Activated T-helper 17 cell treated with anti-CD3 and anti-CD28 coated beads, Interleukin-2, amount 50 U/mL, for 72 hours (primary cell): ENCODE measurements around the gene BMP2K. TPM values are rescaled to one million over a fixed set of nuclear protein-coding genes. Genes with fewer than 3 reads are reported as not detected.
"Not testable (repeated sequence)": the region's sequence is repeated elsewhere in the genome, so short reads cannot be mapped to it uniquely, and the experiment has no call there.

Experiments used
- ATAC-seq: fragments of 150-1000 bp; cut with Tn5 transposase; replicated peaks from 2 replicates; pipeline ENCODE4 v1.10.0; 2021; ENCODE audit warnings: mild to moderate bottlenecking, moderate library complexity
- H3K27ac Mint-ChIP-seq: one replicate; pipeline ENCODE4 v1.8.0; 2022; ENCODE audit warnings: mixed read lengths
- H3K27me3 Mint-ChIP-seq: one replicate; pipeline ENCODE4 v1.8.0; 2022; ENCODE audit warnings: mixed read lengths
- H3K36me3 Mint-ChIP-seq: one replicate; pipeline ENCODE4 v1.8.0; 2022; ENCODE audit warnings: low read depth, mild to moderate bottlenecking, mixed read lengths
- H3K4me1 Mint-ChIP-seq: one replicate; pipeline ENCODE4 v1.8.0; 2022; ENCODE audit warnings: mixed read lengths
- H3K4me3 Mint-ChIP-seq: one replicate; pipeline ENCODE4 v1.8.0; 2022; ENCODE audit warnings: mild to moderate bottlenecking, mixed read lengths
- H3K9me3 Mint-ChIP-seq: one replicate; pipeline ENCODE4 v1.8.0; 2022; ENCODE audit warnings: mixed read lengths
- total RNA-seq, 2 donors: library from RNA; stranded (reverse); gene quantifications; one replicate each; pipeline ENCODE4 v1.2.3, GENCODE V29; 2022

Gene BMP2K
- total RNA-seq, 2 donors from 2014 or later = 10.2 to 13.9 TPM

GRCh38 chr4:78774417-78774816 is 1.7 kb upstream of the BMP2K start:
- H3K27ac Mint-ChIP-seq = peak overlapping the region; percentile 89
- H3K27me3 Mint-ChIP-seq = no peaks in the 10 kb centered on the region
- peak overlapping the region; percentile 84 for H3K4me3 Mint-ChIP-seq
- no peaks in the 10 kb centered on the region for H3K4me1 Mint-ChIP-seq
- no peaks in the 10 kb centered on the region for H3K9me3 Mint-ChIP-seq
- H3K36me3 Mint-ChIP-seq = peaks cover 6% of the 10 kb centered on the region
- ATAC-seq = no peak

- Mint-ChIP-seq H3K9me3 (no peaks in the 10 kb centered on the region), H3K36me3 (peaks cover 6% of the 10 kb centered on the region), H3K27me3 (no peaks in the 10 kb centered on the region), H3K27ac (peak overlapping the region; percentile 89), H3K4me3 (peak overlapping the region; percentile 84), H3K4me1 (no peaks in the 10 kb centered on the region)
- peak; percentile 79 for ATAC-seq
Measured at GRCh38 chr4:78775303-78776078, 659 bp upstream of the BMP2K start.

- Mint-ChIP-seq H3K4me1 (no peaks in the 10 kb centered on the region), H3K9me3 (no peaks in the 10 kb centered on the region)
Measured at GRCh38 chr4:78776729-78777575, 802 bp downstream of the BMP2K start.

GRCh38 chr4:78777576-78777940 is 1.4 kb downstream of the BMP2K start:
- Mint-ChIP-seq H3K9me3 (no peaks in the 10 kb centered on the region), H3K4me1 (no peaks in the 10 kb centered on the region), H3K27ac (peak overlapping the region; percentile 76), H3K4me3 (peak overlapping the region; percentile 82), H3K36me3 (peaks cover 6% of the 10 kb centered on the region), H3K27me3 (no peaks in the 10 kb centered on the region)
- no peak for ATAC-seq

More at GRCh38 chr4:78776729-78777575, 802 bp downstream of the BMP2K start:
- peak overlapping the region; percentile 76 for H3K27ac Mint-ChIP-seq
- H3K4me3 Mint-ChIP-seq = peak overlapping the region; percentile 82
- H3K36me3 Mint-ChIP-seq = peaks cover 6% of the 10 kb centered on the region
- peak; percentile 73 for ATAC-seq
- H3K27me3 Mint-ChIP-seq = no peaks in the 10 kb centered on the region

GRCh38 chr4:78778530-78778929 is 2.4 kb downstream of the BMP2K start:
- no peak for ATAC-seq
- peaks cover 6% of the 10 kb centered on the region for H3K36me3 Mint-ChIP-seq
- no peaks in the 10 kb centered on the region for H3K4me1 Mint-ChIP-seq
- no peaks in the 10 kb centered on the region for H3K9me3 Mint-ChIP-seq
- no peaks in the 10 kb centered on the region for H3K27me3 Mint-ChIP-seq
- no peak overlapping the region for H3K4me3 Mint-ChIP-seq
- H3K27ac Mint-ChIP-seq = no peak overlapping the region

GRCh38 chr4:78779280-78779679 is 3.1 kb downstream of the BMP2K start:
- no peak overlapping the region for H3K4me3 Mint-ChIP-seq
- peaks cover 6% of the 10 kb centered on the region for H3K36me3 Mint-ChIP-seq
- H3K27me3 Mint-ChIP-seq = no peaks in the 10 kb centered on the region
- no peak overlapping the region for H3K27ac Mint-ChIP-seq
- H3K4me1 Mint-ChIP-seq = no peaks in the 10 kb centered on the region
- H3K9me3 Mint-ChIP-seq = no peaks in the 10 kb centered on the region
- ATAC-seq = no peak

GRCh38 chr4:78780093-78780492 is 3.9 kb downstream of the BMP2K start:
- H3K27ac Mint-ChIP-seq = no peak overlapping the region
- peaks cover 6% of the 10 kb centered on the region for H3K36me3 Mint-ChIP-seq
- no peaks in the 10 kb centered on the region for H3K4me1 Mint-ChIP-seq
- ATAC-seq = no peak
- H3K4me3 Mint-ChIP-seq = no peak overlapping the region
- H3K9me3 Mint-ChIP-seq = no peaks in the 10 kb centered on the region
- H3K27me3 Mint-ChIP-seq = no peaks in the 10 kb centered on the region

- Mint-ChIP-seq H3K27ac (no peak overlapping the region), H3K9me3 (no peaks in the 10 kb centered on the region), H3K36me3 (peaks cover 6% of the 10 kb centered on the region), H3K27me3 (no peaks in the 10 kb centered on the region), H3K4me3 (no peak overlapping the region), H3K4me1 (no peaks in the 10 kb centered on the region)
- ATAC-seq = no peak
Measured at GRCh38 chr4:78781139-78781538, 5.0 kb downstream of the BMP2K start.

- H3K4me3 Mint-ChIP-seq = no peak overlapping the region
- no peak overlapping the region for H3K27ac Mint-ChIP-seq
- H3K36me3 Mint-ChIP-seq = peaks cover 2% of the 10 kb centered on the region
- no peaks in the 10 kb centered on the region for H3K9me3 Mint-ChIP-seq
- no peaks in the 10 kb centered on the region for H3K27me3 Mint-ChIP-seq
- no peak for ATAC-seq
- H3K4me1 Mint-ChIP-seq = no peaks in the 10 kb centered on the region
Measured at GRCh38 chr4:78781924-78782323, 5.8 kb downstream of the BMP2K start.

- ATAC-seq = no peak
- H3K4me1 Mint-ChIP-seq = peaks cover 6% of the 10 kb centered on the region
- H3K27me3 Mint-ChIP-seq = no peaks in the 10 kb centered on the region
- no peaks in the 10 kb centered on the region for H3K9me3 Mint-ChIP-seq
- H3K27ac Mint-ChIP-seq = no peak overlapping the region
- no peaks in the 10 kb centered on the region for H3K36me3 Mint-ChIP-seq
- no peak overlapping the region for H3K4me3 Mint-ChIP-seq
Measured at GRCh38 chr4:78784236-78784865, 8.2 kb downstream of the BMP2K start.

- Mint-ChIP-seq H3K4me3 (no peak overlapping the region), H3K27me3 (no peaks in the 10 kb centered on the region), H3K36me3 (no peaks in the 10 kb centered on the region), H3K9me3 (no peaks in the 10 kb centered on the region), H3K27ac (no peak overlapping the region), H3K4me1 (peaks cover 6% of the 10 kb centered on the region)
- peak; percentile 18 for ATAC-seq
Measured at GRCh38 chr4:78787392-78788006, 11.3 kb downstream of the BMP2K start.

GRCh38 chr4:78788007-78788889 is 12.1 kb downstream of the BMP2K start:
- Mint-ChIP-seq H3K4me3 (no peak overlapping the region), H3K27ac (no peak overlapping the region), H3K4me1 (peaks cover 6% of the 10 kb centered on the region), H3K9me3 (no peaks in the 10 kb centered on the region), H3K27me3 (no peaks in the 10 kb centered on the region), H3K36me3 (no peaks in the 10 kb centered on the region)
- ATAC-seq = no peak

GRCh38 chr4:78795594-78796416 is 19.7 kb downstream of the BMP2K start:
- not testable (repeated sequence) for H3K36me3 Mint-ChIP-seq, H3K27ac Mint-ChIP-seq, ATAC-seq, H3K4me3 Mint-ChIP-seq, H3K27me3 Mint-ChIP-seq, H3K4me1 Mint-ChIP-seq, H3K9me3 Mint-ChIP-seq
